Peyer's patch (tissue), 4 donors: ENCODE results near the gene AGPAT1. TPM values are rescaled to one million over a fixed set of nuclear protein-coding genes. Genes with fewer than 3 reads are reported as not detected.

Experiments used
- DNase-seq, 3 donors: peaks; one replicate each; pipeline ENCODE4 v3.0.0-alpha.2; 2017 to 2019
- H3K27ac ChIP-seq, 4 donors: fragments of 200-600 bp; sonication (generic); one replicate each; pipeline ENCODE4 v1.5.1; 2016 to 2019
- H3K27me3 ChIP-seq, 2 donors: fragments of 200-600 bp; sonication (generic); one replicate each; pipeline ENCODE4 v1.5.1; 2019
- H3K36me3 ChIP-seq, 3 donors: fragments of 200-600 bp; sonication (generic); one replicate each; pipeline ENCODE4 v1.5.1; 2016 to 2019
- H3K4me1 ChIP-seq, 4 donors: fragments of 200-600 bp; sonication (generic); one replicate each; pipeline ENCODE4 v1.5.1; 2016 to 2019
- H3K4me3 ChIP-seq, 4 donors: fragments of 200-600 bp; sonication (generic); 1 replicate in 3 of 4; 2 replicates in 1 of 4; pipeline ENCODE4 v1.5.1; 2016 to 2019; ENCODE audit warnings: mild to moderate bottlenecking in 1 of 4
- H3K9me3 ChIP-seq, 4 donors: fragments of 200-600 bp; sonication (generic); one replicate each; pipeline ENCODE4 v1.5.1; 2016 to 2019; ENCODE audit warnings: mild to moderate bottlenecking in 1 of 4
- POLR2A ChIP-seq, 2 donors: fragments of 450-650 bp; IDR thresholded peaks; one replicate each; pipeline ENCODE4 v1.5.1; 2017; ENCODE audit warnings: antibody characterized with exemption in 2 of 2, mild to moderate bottlenecking in 2 of 2, moderate library complexity in 2 of 2
- total RNA-seq, 4 donors: library from RNA; depleted of rRNA; stranded (reverse); fragments of >200 nt; gene quantifications; one replicate each; pipeline ENCODE4 v1.1.0, GENCODE V29; 2016
- TF ChIP-seq, protein P1 (sequence below), 6 experiments: fragments of 450-650 bp in 4 of 6; fragments of 200-600 bp in 2 of 6; sonication (generic) in 1 of 6; IDR thresholded peaks; one replicate each; pipeline ENCODE4 v1.5.1; 2017 to 2019; ENCODE audit warnings: antibody characterized with exemption in 6 of 6, mild to moderate bottlenecking in 3 of 6, moderate library complexity in 1 of 6

AGPAT1 gene
- total RNA-seq, 4 donors from 2014 or later, result 28.9 to 140 (median 90.7) TPM

GRCh38 chr6:32167154-32167760 is 8.6 kb downstream of the AGPAT1 start:
- no peaks in the 10 kb centered on the region for H3K4me1 ChIP-seq
- H3K27me3 ChIP-seq, result no peaks in the 10 kb centered on the region
- H3K27ac ChIP-seq, result no peak overlapping the region
- no peak for TF ChIP-seq POLR2A (IDR thresholded peaks at IDR 0.05)
- TF ChIP-seq, protein P1, sequence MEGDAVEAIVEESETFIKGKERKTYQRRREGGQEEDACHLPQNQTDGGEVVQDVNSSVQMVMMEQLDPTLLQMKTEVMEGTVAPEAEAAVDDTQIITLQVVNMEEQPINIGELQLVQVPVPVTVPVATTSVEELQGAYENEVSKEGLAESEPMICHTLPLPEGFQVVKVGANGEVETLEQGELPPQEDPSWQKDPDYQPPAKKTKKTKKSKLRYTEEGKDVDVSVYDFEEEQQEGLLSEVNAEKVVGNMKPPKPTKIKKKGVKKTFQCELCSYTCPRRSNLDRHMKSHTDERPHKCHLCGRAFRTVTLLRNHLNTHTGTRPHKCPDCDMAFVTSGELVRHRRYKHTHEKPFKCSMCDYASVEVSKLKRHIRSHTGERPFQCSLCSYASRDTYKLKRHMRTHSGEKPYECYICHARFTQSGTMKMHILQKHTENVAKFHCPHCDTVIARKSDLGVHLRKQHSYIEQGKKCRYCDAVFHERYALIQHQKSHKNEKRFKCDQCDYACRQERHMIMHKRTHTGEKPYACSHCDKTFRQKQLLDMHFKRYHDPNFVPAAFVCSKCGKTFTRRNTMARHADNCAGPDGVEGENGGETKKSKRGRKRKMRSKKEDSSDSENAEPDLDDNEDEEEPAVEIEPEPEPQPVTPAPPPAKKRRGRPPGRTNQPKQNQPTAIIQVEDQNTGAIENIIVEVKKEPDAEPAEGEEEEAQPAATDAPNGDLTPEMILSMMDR (IDR thresholded peaks at IDR 0.05), result no peak
- no peaks in the 10 kb centered on the region for H3K9me3 ChIP-seq
- peak in 1 of 3 donors; percentile 41 for DNase-seq
- H3K36me3 ChIP-seq, result peaks cover 0 to 49% (median 0%) of the 10 kb centered on the region in 3 donors
- H3K4me3 ChIP-seq, result no peak overlapping the region

DNA sequence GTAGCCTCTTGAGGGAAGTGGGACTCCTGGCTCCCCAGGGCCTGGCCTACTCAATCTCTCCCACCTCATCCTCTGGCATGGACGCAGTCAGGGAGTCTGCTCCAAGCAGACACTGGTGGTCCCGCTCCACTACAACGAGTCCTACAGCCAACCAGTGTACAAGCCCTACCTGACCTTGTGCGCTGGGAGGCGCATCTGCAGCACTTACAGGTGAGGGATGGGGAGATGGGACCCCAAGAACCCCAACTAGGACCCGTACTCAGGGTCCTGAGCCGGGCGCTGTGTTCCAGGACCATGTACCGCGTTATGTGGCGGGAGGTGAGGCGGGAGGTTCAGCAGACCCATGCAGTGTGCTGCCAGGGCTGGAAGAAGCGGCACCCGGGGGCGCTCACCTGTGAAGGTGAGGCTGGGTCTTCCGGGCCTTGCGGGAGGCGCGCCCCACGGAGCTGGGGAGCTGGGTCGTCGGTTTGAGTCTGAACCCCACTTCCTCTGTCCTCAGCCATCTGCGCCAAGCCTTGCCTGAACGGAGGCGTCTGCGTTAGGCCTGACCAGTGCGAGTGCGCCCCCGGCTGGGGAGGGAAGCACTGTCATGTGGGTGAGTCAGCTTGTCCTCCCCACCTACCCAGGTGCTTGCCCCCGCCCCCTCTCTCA is 9.3 kb downstream of the AGPAT1 start:
- no peaks in the 10 kb centered on the region for H3K9me3 ChIP-seq
- H3K36me3 ChIP-seq, result peaks cover 0 to 51% (median 0%) of the 10 kb centered on the region in 3 donors
- H3K4me3 ChIP-seq, result no peak overlapping the region
- DNase-seq, result peak in 1 of 3 donors; percentile 50
- H3K4me1 ChIP-seq, result no peaks in the 10 kb centered on the region
- TF ChIP-seq POLR2A (IDR thresholded peaks at IDR 0.05), result no peak
- TF ChIP-seq, protein P1 (IDR thresholded peaks at IDR 0.05), result no peak
- no peaks in the 10 kb centered on the region for H3K27me3 ChIP-seq
- no peak overlapping the region for H3K27ac ChIP-seq

GRCh38 chr6:32164295-32164694 is 11.6 kb downstream of the AGPAT1 start, which contains the start of gene EGFL8:
Gene EGFL8 (plus strand): TSS chr6:32164595. CDS start chr6:32166166, 1,571 bp downstream.
- peak within 1 kb of the TSS in 1 of 4 donors; percentile 13 for H3K27ac ChIP-seq

GRCh38 chr6:32163559-32164258 is 12.2 kb downstream of the AGPAT1 start:
- H3K27ac ChIP-seq, result peak overlapping the region in 1 of 4 donors; percentile 13
- peaks cover 0 to 42% (median 0%) of the 10 kb centered on the region in 3 donors for H3K36me3 ChIP-seq
- no peak for DNase-seq
- no peaks in the 10 kb centered on the region for H3K4me1 ChIP-seq
- no peak overlapping the region for H3K4me3 ChIP-seq
- H3K9me3 ChIP-seq, result no peaks in the 10 kb centered on the region
- H3K27me3 ChIP-seq, result no peaks in the 10 kb centered on the region
- no peak for TF ChIP-seq POLR2A (IDR thresholded peaks at IDR 0.05)
- TF ChIP-seq, protein P1 (IDR thresholded peaks at IDR 0.05), result no peak

More at GRCh38 chr6:32164295-32164694, 11.6 kb downstream of the AGPAT1 start, which contains the start of gene EGFL8:
- Histone ChIP-seq H3K36me3 (peaks cover 0 to 45% (median 0%) of the 10 kb centered on the region in 3 donors), H3K4me3 (no peak within 1 kb of the TSS), H3K9me3 (no peaks in the 10 kb centered on the region), H3K4me1 (no peaks in the 10 kb centered on the region), H3K27me3 (no peaks in the 10 kb centered on the region)
- TF ChIP-seq, protein P1 (IDR thresholded peaks at IDR 0.05), result no peak
- TF ChIP-seq POLR2A (IDR thresholded peaks at IDR 0.05), result no peak
- DNase-seq, result no peak

- DNase-seq, result no peak
- H3K4me3 ChIP-seq, result no peak overlapping the region
- no peaks in the 10 kb centered on the region for H3K27me3 ChIP-seq
- TF ChIP-seq, protein P1 (IDR thresholded peaks at IDR 0.05), result no peak
- no peak for TF ChIP-seq POLR2A (IDR thresholded peaks at IDR 0.05)
- peaks cover 0 to 51% (median 0%) of the 10 kb centered on the region in 3 donors for H3K36me3 ChIP-seq
- peaks cover 0 to 15% (median 5%) of the 10 kb centered on the region in 4 donors for H3K4me1 ChIP-seq
- no peaks in the 10 kb centered on the region for H3K9me3 ChIP-seq
- no peak overlapping the region for H3K27ac ChIP-seq
Measured at GRCh38 chr6:32158052-32158451, 17.8 kb downstream of the AGPAT1 start.
